Tibial nerve (tissue), 4 donors: ENCODE measurements around the gene ARHGEF11. TPM values are rescaled to one million over a fixed set of nuclear protein-coding genes. Genes with fewer than 3 reads are reported as not detected.

Experiments
- DNase-seq, 2 donors: peaks; one replicate each; pipeline ENCODE4 v3.0.0-alpha.2; 2019; ENCODE audit warnings: low spot score in 2 of 2
- H3K27ac ChIP-seq, 4 donors: fragments of 200-600 bp; sonication (generic) in 3 of 4; one replicate each; pipeline ENCODE4 v1.5.1; 2017 to 2019; ENCODE audit warnings: mild to moderate bottlenecking in 1 of 4
- H3K27me3 ChIP-seq, 2 donors: fragments of 200-600 bp; sonication (generic) in 1 of 2; one replicate each; pipeline versions ENCODE4 v1.5.1 to v1.6.0; 2017 to 2019
- H3K36me3 ChIP-seq, 3 donors: fragments of 200-600 bp; sonication (generic); one replicate each; pipeline ENCODE4 v1.5.1; 2018 to 2019
- H3K4me1 ChIP-seq, 4 donors: fragments of 200-600 bp; sonication (generic) in 3 of 4; one replicate each; pipeline ENCODE4 v1.5.1; 2017 to 2019
- H3K4me3 ChIP-seq, 4 donors: fragments of 200-600 bp; sonication (generic) in 3 of 4; one replicate each; pipeline ENCODE4 v1.5.1; 2017 to 2019; ENCODE audit warnings: mild to moderate bottlenecking in 1 of 4, moderate library complexity in 1 of 4
- H3K9me3 ChIP-seq, 4 donors: fragments of 200-600 bp; sonication (generic) in 3 of 4; one replicate each; pipeline ENCODE4 v1.5.1; 2017 to 2019
- CTCF ChIP-seq, 5 experiments: fragments of 200-600 bp in 3 of 5; fragments of 450-650 bp in 2 of 5; sonication (generic) in 3 of 5; IDR thresholded peaks; one replicate each; pipeline ENCODE4 v1.5.1; 2016 to 2019; ENCODE audit warnings: antibody characterized with exemption in 5 of 5, mild to moderate bottlenecking in 3 of 5, moderate library complexity in 2 of 5
- EP300 ChIP-seq, 2 donors: sonication (generic); formaldehyde crosslinking; IDR thresholded peaks; one replicate each; pipeline ENCODE4 v1.6.1; 2017; ENCODE audit warnings: antibody characterized with exemption in 2 of 2, mild to moderate bottlenecking in 1 of 2
- POLR2A ChIP-seq, 2 donors: fragments of 450-650 bp; IDR thresholded peaks; one replicate each; pipeline ENCODE4 v1.6.1; 2017; ENCODE audit warnings: antibody characterized with exemption in 2 of 2, mild to moderate bottlenecking in 2 of 2, moderate library complexity in 2 of 2
- WGBS, 2 donors: methylation state at CpG; one replicate each; pipeline ENCODE4 v1.1.5; 2018; 5-methylcytosine and 5-hydroxymethylcytosine counted together
- total RNA-seq, 4 donors: library from RNA; depleted of rRNA; stranded (reverse); fragments of >200 nt; gene quantifications; one replicate each; pipeline ENCODE4 v1.1.0, GENCODE V29; 2016

The ARHGEF11 gene
- total RNA-seq, 4 donors from 2014 or later = 41.3 to 58.4 (median 46.8) TPM

- no peaks in the 10 kb centered on the region for H3K36me3 ChIP-seq
- 46 to 62% methylated on average over 21 to 22 of the region's 22 CpGs for WGBS, 2 donors
- H3K27ac ChIP-seq = no peak overlapping the region
- H3K9me3 ChIP-seq = no peaks in the 10 kb centered on the region
- H3K4me1 ChIP-seq = peaks cover 0 to 37% (median 14%) of the 10 kb centered on the region in 4 donors
- DNase-seq = no peak
- H3K4me3 ChIP-seq = no peak overlapping the region
- H3K27me3 ChIP-seq = peaks cover 0 to 88% of the 10 kb centered on the region in 2 donors
- no peak for TF ChIP-seq EP300 (IDR thresholded peaks at IDR 0.05)
- TF ChIP-seq POLR2A (IDR thresholded peaks at IDR 0.05) = no peak
- TF ChIP-seq CTCF (IDR thresholded peaks at IDR 0.05) = no peak
Observed at GRCh38 chr1:156924478-156925153, 120.9 kb downstream of the ARHGEF11 start.

GRCh38 chr1:156923670-156924477 lies 121.7 kb downstream of the ARHGEF11 start:
- peaks cover 0 to 94% of the 10 kb centered on the region in 2 donors for H3K27me3 ChIP-seq
- H3K36me3 ChIP-seq = no peaks in the 10 kb centered on the region
- 7 to 9% methylated on average over 42 to 60 of the region's 64 CpGs for WGBS, 2 donors
- no peak overlapping the region for H3K4me3 ChIP-seq
- H3K9me3 ChIP-seq = no peaks in the 10 kb centered on the region
- no peak for DNase-seq
- H3K4me1 ChIP-seq = peaks cover 0 to 37% (median 14%) of the 10 kb centered on the region in 4 donors
- TF ChIP-seq CTCF (IDR thresholded peaks at IDR 0.05) (no peak), EP300 (IDR thresholded peaks at IDR 0.05) (no peak), POLR2A (IDR thresholded peaks at IDR 0.05) (no peak)
- no peak overlapping the region for H3K27ac ChIP-seq

- no peak overlapping the region for H3K27ac ChIP-seq
- DNase-seq = no peak
- H3K4me3 ChIP-seq = no peak overlapping the region
- H3K9me3 ChIP-seq = peaks cover 0 to 5% (median 0%) of the 10 kb centered on the region in 4 donors
- peaks cover 0 to under 1% (median 0%) of the 10 kb centered on the region in 3 donors for H3K36me3 ChIP-seq
- TF ChIP-seq POLR2A (IDR thresholded peaks at IDR 0.05) (no peak), CTCF (IDR thresholded peaks at IDR 0.05) (no peak), EP300 (IDR thresholded peaks at IDR 0.05) (no peak)
- H3K27me3 ChIP-seq = peaks cover 0 to 91% of the 10 kb centered on the region in 2 donors
- peaks cover 0 to 37% (median 14%) of the 10 kb centered on the region in 4 donors for H3K4me1 ChIP-seq
- 26 to 27% methylated on average over 11 of the region's 11 CpGs for WGBS, 2 donors
Observed at GRCh38 chr1:156922986-156923669, 122.4 kb downstream of the ARHGEF11 start.

- no peak overlapping the region for H3K27ac ChIP-seq
- H3K36me3 ChIP-seq = peaks cover 0 to 20% (median 0%) of the 10 kb centered on the region in 3 donors
- H3K9me3 ChIP-seq = peaks cover 0 to 12% (median 0%) of the 10 kb centered on the region in 4 donors
- DNase-seq = no peak
- no peak overlapping the region for H3K4me3 ChIP-seq
- TF ChIP-seq POLR2A (IDR thresholded peaks at IDR 0.05) (no peak), EP300 (IDR thresholded peaks at IDR 0.05) (no peak), CTCF (IDR thresholded peaks at IDR 0.05) (no peak)
- H3K4me1 ChIP-seq = peaks cover 0 to 26% (median 10%) of the 10 kb centered on the region in 4 donors
- peaks cover 0 to 72% of the 10 kb centered on the region in 2 donors for H3K27me3 ChIP-seq
- WGBS, 2 donors = 60 to 64% methylated on average over 7 of the region's 7 CpGs
Observed at GRCh38 chr1:156921053-156921529, 124.5 kb downstream of the ARHGEF11 start.
